ENCODE results near the gene MACROD2.

DNA sequence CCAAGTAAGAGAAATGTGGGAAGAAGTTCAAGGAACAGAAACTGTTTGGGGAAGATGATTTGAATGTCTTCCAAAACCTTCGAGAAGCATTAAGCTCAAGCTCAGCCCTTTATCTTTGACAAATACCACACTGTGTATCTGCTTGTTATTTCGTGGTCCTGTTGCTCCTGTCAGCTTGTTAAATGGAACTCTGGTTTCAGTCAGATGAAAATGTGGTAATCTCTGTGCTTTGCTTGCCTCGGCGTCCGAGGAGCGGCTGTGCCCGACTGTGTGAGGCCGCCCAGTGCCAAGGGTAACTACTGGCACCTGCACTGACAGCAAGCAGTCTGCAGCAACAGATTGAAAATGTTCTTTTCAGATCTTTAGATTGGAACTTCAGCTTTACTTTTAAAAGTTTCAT lies 920.0 kb downstream of the MACROD2 start:
- TF ChIP-seq CTCF (IDR thresholded peaks at IDR 0.05) (no peak), EZH2 (IDR thresholded peaks at IDR 0.05; ENCODE audit: borderline replicate concordance, insufficient read depth, low read depth, low read length, poor library complexity, severe bottlenecking) (no peak)
